GM19438 (cell line): ENCODE measurements around the gene P2RX6.
"Not testable (repeated sequence)": the region's sequence is repeated elsewhere in the genome, so short reads cannot be mapped to it uniquely, and the experiment has no call there.

ENCODE experiments used
- ATAC-seq: cut with Tn5 transposase; IDR thresholded peaks from one replicate; pipeline ENCODE4 v1.9.1; 2021; ENCODE audit warnings: low read depth; ENCODE audit not compliant: unreplicated experiment

The P2RX6 gene

GRCh38 chr22:21014726-21015465 is at the start of gene P2RX6:
Gene P2RX6, plus strand, starts transcription at chr22:21015165. Its CDS starts 10 bp downstream, at chr22:21015175.
- ATAC-seq, result no peak

- ATAC-seq, result no peak
Observed at GRCh38 chr22:20965888-20966855, 48.8 kb upstream of the P2RX6 start.

GRCh38 chr22:20966883-20967696 is 47.9 kb upstream of the P2RX6 start, which contains the start of gene AIFM3:
Gene AIFM3, plus strand, starts transcription at chr22:20967255. Its CDS starts 690 bp downstream, at chr22:20967945.
- no peak for ATAC-seq

DNA sequence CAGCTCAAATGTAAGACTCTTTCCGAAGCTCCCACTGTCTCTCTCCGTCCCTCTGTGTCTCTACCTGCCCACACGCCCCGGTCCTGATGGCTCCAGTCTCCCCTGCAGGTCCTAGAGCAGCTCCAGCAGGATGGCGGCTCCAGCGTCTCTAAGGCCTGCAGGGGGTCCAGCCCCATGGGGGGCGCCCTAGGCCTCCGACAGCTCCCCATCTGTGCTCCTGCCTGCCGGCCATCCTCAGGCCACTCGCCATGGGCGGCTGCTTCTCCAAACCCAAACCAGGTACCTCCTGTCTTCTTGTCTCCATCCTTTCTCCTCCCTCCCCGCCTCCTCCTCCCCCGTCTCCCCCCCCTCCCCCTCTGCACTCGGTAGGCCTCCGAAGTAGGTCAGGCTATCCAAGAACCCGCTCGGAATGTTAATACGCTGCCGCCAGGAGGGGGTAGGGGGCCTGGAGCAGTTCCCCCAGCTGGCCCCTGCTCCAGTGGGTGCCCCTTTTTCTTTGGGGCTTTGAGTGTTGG is 47.2 kb upstream of the P2RX6 start:
- ATAC-seq, result no peak

DNA sequence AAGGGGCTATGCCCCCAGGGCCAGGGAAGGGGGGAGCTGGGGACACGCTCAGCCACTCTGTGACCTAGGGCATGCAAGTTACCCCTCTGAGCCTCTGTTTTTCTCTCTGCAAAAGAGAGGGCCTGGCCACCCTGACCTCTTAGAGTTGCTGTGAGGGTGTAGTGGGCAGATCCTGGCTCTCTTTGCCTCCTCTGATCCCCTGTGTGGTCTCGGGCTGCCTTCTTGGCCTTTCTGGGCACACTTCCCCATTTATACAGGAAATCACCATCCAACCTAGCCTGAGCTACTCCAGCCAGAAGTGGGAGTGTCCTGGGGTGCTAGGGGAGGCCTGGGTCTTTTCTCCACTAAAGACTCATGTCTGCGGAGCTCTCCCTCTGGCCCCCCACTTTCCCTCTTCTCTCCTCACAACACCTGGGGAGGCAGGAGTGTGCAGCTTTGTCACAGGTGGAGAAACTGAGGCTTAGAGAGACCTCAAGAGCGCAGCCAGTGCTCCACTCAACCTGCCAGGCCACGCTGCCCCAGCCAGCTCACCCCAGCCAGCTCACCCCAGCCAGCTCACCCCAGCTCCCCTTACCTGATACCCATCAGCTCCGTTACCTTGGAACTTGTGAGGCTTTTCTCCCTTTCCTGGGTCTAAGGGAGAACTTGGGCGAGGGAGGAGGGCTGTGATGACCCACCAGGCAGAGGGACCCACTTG is 46.5 kb upstream of the P2RX6 start:
- no peak for ATAC-seq

DNA sequence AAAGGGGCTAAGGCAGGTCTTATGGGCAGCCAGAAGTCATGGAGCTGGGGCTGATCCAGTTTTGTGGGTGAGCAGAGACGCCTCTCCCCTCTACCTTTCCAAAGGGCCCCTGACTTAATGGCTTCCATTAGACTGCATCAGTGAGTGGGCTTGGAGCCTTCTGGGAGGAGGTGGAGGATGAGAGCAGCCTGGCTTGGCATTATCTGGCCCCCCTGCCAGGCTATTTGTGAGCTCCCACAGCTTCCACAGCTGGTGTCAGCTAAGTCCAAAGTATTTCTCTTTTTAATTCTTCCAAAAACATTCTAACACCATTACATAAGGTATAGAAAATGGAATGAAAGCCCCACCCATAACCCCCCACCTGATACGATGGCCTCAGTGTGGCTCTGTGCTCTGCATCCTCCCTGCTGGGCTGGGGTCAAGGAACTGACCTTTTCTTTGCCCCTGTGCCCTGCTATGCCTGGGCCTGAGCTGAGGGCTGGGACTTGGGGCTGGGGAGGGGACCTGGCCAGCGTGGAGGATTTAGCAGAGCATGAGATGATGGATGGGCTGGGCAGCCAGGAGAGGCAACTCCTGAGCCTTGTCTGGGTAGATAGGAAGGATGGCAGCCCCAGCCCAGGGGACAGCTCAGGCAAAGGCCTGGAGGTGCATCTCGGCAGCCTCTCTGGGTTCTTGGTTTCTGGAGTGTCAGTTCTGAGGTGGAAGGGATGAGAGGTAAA is 43.9 kb upstream of the P2RX6 start:
- no peak for ATAC-seq

- not testable (repeated sequence) for ATAC-seq
Observed at GRCh38 chr22:20972014-20972694, 42.8 kb upstream of the P2RX6 start.

DNA sequence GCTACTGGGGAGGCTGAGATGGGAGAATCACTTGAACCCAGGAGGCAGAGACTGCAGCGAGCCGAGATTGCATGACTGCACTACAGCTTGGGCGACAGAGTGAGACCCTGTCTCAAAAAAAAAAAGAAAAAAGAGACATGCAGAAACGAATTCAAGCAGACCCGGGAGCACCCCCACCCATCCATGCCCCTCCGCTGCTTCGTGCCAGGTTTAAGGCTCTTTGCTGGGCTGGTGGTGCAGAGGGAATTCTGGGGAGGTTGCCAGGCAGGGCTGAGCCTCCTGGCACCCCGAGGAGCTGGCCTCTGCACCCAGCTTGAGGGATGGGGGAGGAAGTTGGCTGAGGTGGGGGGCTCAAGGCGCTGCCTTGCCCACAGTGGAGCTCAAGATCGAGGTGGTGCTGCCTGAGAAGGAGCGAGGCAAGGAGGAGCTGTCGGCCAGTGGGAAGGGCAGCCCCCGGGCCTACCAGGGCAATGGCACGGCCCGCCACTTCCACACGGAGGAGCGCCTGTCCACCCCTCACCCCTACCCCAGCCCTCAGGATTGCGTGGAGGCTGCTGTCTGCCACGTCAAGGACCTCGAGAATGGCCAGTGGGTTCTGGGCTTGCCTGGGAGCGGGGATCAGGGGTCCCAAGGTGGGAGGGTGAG is 41.9 kb upstream of the P2RX6 start:
- no peak for ATAC-seq

DNA sequence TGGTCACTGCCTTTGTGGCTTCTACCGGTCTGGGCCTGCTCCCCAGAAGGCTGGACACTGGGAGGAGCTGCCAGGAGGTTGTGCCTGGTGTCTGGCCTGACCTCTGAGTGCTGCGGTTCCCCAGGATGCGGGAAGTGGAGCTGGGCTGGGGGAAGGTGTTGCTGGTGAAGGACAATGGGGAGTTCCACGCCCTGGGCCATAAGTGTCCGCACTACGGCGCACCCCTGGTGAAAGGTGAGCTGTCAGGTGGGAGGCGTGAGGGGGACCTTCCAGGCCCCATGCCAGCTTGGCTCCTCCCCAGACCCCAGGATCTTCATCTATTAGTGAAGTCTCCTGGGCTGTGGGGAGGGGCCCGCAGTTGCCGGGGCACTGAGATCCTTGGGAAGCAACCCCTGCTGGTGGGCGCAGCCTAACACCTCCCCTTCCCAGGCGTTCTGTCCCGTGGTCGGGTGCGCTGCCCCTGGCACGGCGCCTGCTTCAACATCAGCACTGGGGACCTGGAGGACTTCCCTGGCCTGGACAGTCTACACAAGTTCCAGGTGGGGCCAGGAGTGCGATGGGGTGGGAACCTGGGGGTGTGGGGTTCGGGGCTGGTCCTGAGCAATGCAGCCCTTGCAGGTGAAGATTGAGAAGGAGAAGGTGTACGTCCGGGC is 41.2 kb upstream of the P2RX6 start:
- no peak for ATAC-seq

GRCh38 chr22:20974336-20974955 is 40.5 kb upstream of the P2RX6 start:
- no peak for ATAC-seq

- ATAC-seq, result no peak
Observed at GRCh38 chr22:20975541-20976290, 39.2 kb upstream of the P2RX6 start.

DNA sequence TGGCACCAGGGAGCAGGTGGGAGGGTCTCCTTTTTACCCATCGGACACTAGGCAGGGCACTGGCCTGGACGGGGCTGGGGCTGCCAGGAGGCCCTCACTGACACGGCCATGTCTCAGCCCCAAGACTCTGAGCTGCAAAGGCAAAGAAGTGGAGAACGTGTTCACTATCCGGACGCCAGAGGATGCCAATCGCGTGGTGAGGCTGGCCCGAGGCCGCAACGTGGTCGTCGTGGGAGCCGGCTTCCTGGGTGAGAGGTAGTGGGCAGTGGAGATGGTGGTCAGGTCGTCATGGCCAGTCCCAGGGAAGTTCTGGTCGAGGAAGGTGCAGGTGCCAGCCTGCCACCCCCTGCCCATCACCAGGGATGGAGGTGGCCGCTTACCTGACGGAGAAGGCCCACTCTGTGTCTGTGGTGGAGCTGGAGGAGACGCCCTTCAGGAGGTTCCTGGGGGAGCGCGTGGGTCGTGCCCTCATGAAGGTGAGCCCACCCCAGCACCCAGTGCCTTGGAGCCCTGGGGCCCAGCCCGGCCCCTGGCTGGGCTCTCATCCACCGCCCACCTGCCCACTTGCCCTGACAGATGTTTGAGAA is 38.6 kb upstream of the P2RX6 start:
- no peak for ATAC-seq

DNA sequence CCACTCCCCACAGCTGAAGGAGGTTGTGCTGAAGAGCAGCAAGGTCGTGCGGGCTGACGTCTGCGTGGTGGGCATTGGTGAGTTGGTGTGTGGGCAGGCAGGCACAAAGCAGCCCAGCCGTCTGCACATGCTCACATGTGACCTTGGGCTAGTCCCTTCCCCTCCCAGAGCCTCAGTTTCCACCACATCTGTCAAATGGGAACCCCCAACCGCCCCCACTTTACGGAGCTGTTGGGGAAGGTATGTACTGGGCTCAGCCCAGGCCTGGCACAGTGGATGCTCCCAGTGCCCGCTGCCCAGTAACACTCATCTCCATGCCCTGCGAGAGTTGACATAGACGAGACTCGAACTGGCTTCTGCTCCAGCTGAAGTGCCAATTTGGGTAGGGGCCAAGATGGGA is 37.9 kb upstream of the P2RX6 start:
- no peak for ATAC-seq

GRCh38 chr22:20977516-20978170 is 37.3 kb upstream of the P2RX6 start:
- no peak for ATAC-seq

DNA sequence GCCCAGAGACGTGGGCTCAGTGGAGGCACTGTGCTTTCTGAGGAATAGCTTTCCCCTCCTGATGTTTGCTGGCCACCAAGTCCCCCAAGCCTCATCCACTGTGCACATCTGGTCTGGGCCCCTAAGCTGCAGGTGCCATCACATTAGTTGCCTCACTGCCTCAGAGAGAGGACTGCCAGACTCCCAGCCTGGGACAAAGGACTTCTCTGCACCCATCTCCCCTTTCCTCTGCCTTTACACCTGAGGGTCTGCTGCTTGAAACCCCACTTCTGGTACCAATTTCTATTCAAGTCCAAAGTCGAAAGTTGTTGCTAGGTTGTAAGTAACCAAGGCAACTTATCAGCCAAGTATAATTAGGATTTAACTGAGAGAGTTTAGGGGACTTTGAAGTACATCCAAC is 36.5 kb upstream of the P2RX6 start:
- ATAC-seq, result no peak
